Neural cell (in vitro differentiated cells): ENCODE results near the gene ZNF407.

Source experiments
- CTCF ChIP-seq: fragments of 450-650 bp; IDR thresholded peaks from 2 replicates; pipeline ENCODE4 v1.5.1; 2014; ENCODE audit warnings: antibody characterized with exemption, mild to moderate bottlenecking, moderate library complexity; ENCODE audit not compliant: poor library complexity, severe bottlenecking
- MXI1 ChIP-seq: fragments of 450-650 bp; conservative IDR thresholded peaks from 2 replicates; pipeline ENCODE4 v1.6.1; 2014; ENCODE audit warnings: antibody characterized with exemption, mild to moderate bottlenecking; ENCODE audit not compliant: poor library complexity, severe bottlenecking

- TF ChIP-seq CTCF (no peak), MXI1 (peak; percentile 38)
Observed at GRCh38 chr18:74597034-74597661, 522 bp upstream of the ZNF407 start.
